NCI-H345 (cell line): Measurements from ENCODE around the gene APOC1.
A peak's percentile ranks its signal among the peaks of the same experiment; 100 is the strongest.
"Not testable (repeated sequence)": the region's sequence is repeated elsewhere in the genome, so short reads cannot be mapped to it uniquely, and the experiment has no call there.

Experiments used
- DNase-seq: peaks from one replicate; lab custom pipeline; 2025; lab: John Stamatoyannopoulos, UW

The APOC1 gene

GRCh38 chr19:44889830-44890365 lies 24.5 kb upstream of the APOC1 start:
- no peak for DNase-seq

- DNase-seq: peak; percentile 100
These were observed 23.9 kb upstream of the APOC1 start for GRCh38 chr19:44890366-44891015.

- peak; percentile 100 for DNase-seq
These were observed 23.2 kb upstream of the APOC1 start, which contains the start of gene TOMM40 for GRCh38 chr19:44891016-44891882. Gene TOMM40 (plus strand): TSS chr19:44891254. CDS start chr19:44891416, 162 bp downstream.

- DNase-seq: no peak
These were observed 21.5 kb upstream of the APOC1 start for GRCh38 chr19:44892932-44893331.

- no peak for DNase-seq
These were observed 20.9 kb upstream of the APOC1 start for GRCh38 chr19:44893332-44894051.

- no peak for DNase-seq
These were observed 20.4 kb upstream of the APOC1 start for GRCh38 chr19:44894052-44894400.

- DNase-seq: no peak
These were observed 19.5 kb upstream of the APOC1 start for GRCh38 chr19:44894946-44895345.

GRCh38 chr19:44897835-44898234 lies 16.6 kb upstream of the APOC1 start:
- no peak for DNase-seq

GRCh38 chr19:44900328-44901244 lies 13.8 kb upstream of the APOC1 start:
- DNase-seq: no peak

GRCh38 chr19:44903216-44903601 lies 11.2 kb upstream of the APOC1 start:
- DNase-seq: no peak

- peak; percentile 24 for DNase-seq
These were observed 10.6 kb upstream of the APOC1 start for GRCh38 chr19:44903602-44904425.

GRCh38 chr19:44904426-44904994 lies 9.9 kb upstream of the APOC1 start:
- no peak for DNase-seq

GRCh38 chr19:44905437-44906160 lies 8.8 kb upstream of the APOC1 start, which contains the start of gene APOE:
Gene APOE (plus strand): TSS chr19:44905796. CDS start chr19:44906625, 829 bp downstream.
- DNase-seq: peak; percentile 21

GRCh38 chr19:44907613-44908012 lies 6.8 kb upstream of the APOC1 start:
- DNase-seq: no peak

- no peak for DNase-seq
These were observed 6.2 kb upstream of the APOC1 start for GRCh38 chr19:44908074-44908835.

GRCh38 chr19:44908836-44909261 lies 5.6 kb upstream of the APOC1 start:
- DNase-seq: no peak

- no peak for DNase-seq
These were observed 4.6 kb upstream of the APOC1 start for GRCh38 chr19:44909775-44910174.

GRCh38 chr19:44911896-44912295 lies 2.5 kb upstream of the APOC1 start:
- DNase-seq: not testable (repeated sequence)
